Calu3 (cell line): ENCODE results near the gene IFNAR1. TPM values are rescaled to one million over a fixed set of nuclear protein-coding genes. Genes with fewer than 3 reads are reported as not detected.

Source experiments
- BruUV-seq: library from RNA; stranded (reverse); fragments of 400-500 nt; replicated peaks from 2 replicates; lab custom pipeline; 2021; lab: Mats Ljungman, UMichigan
- CTCF ChIA-PET: fragments of 300-600 bp; sonication (Branson Sonifier 250); formaldehyde crosslinking; loops from one replicate; lab custom pipeline; 2022; ENCODE audit warnings: antibody characterized with exemption; lab: Charles Lee
- DNase-seq: peaks from one replicate; pipeline ENCODE4 v3.0.0; 2022
- H3K27ac Mint-ChIP-seq: one replicate; pipeline ENCODE4 v1.8.0; 2022; ENCODE audit warnings: mixed read lengths; ENCODE audit not compliant: unreplicated experiment
- H3K27me3 Mint-ChIP-seq: one replicate; pipeline ENCODE4 v1.8.0; 2022; ENCODE audit warnings: mixed read lengths; ENCODE audit not compliant: unreplicated experiment
- H3K36me3 Mint-ChIP-seq: one replicate; pipeline ENCODE4 v1.8.0; 2022; ENCODE audit warnings: mild to moderate bottlenecking, moderate library complexity, mixed read lengths; ENCODE audit not compliant: insufficient read depth, unreplicated experiment
- H3K4me1 Mint-ChIP-seq: one replicate; pipeline ENCODE4 v1.8.0; 2022; ENCODE audit warnings: mild to moderate bottlenecking, low read depth, mixed read lengths; ENCODE audit not compliant: unreplicated experiment
- H3K4me3 Mint-ChIP-seq: one replicate; pipeline ENCODE4 v1.8.0; 2022; ENCODE audit warnings: mild to moderate bottlenecking, low read depth, moderate library complexity, mixed read lengths; ENCODE audit not compliant: unreplicated experiment
- H3K9me3 Mint-ChIP-seq: one replicate; pipeline ENCODE4 v1.8.0; 2022; ENCODE audit warnings: low read depth, mixed read lengths; ENCODE audit not compliant: unreplicated experiment
- intact Hi-C: fragments of 100-400 bp; cut with micrococcal nuclease; formaldehyde crosslinking; loops from one replicate; pipeline ENCODE4 v1.10.0; 2022; ENCODE audit not compliant: unreplicated experiment
- total RNA-seq: library from RNA; stranded (reverse); gene quantifications from 2 replicates; pipeline ENCODE4 v1.2.3, GENCODE V29; 2022
- TF ChIP-seq, protein P1 (sequence below): fragments of 200-600 bp; IDR thresholded peaks from one replicate; pipeline ENCODE4 v1.8.0; 2022; ENCODE audit warnings: antibody characterized with exemption; ENCODE audit not compliant: unreplicated experiment

Gene IFNAR1
- total RNA-seq, 1 experiment from 2014 or later = 35.2 TPM

DNA sequence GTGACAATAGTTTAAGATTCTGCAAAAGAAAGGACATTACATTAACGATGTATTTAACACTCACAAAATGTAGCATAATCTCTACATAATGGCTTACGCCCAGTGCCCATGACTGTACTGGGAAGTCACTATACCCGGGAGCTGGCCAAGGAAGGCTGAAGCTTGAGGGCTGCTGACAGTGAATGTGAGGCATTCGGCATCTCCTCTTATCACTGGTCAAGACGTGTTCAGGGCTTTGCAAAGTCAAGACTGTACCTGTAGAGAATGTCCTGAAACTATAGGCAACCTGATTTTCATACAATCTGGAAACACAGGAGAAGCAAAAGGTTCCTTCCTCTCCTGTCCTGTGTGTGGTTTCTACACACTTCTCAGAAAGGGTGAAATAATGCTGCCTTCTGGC, 65.7 kb downstream of the IFNAR1 start:
- Mint-ChIP-seq H3K27me3 (no peaks in the 10 kb centered on the region), H3K27ac (no peak overlapping the region), H3K4me3 (no peak overlapping the region), H3K9me3 (no peaks in the 10 kb centered on the region), H3K4me1 (no peaks in the 10 kb centered on the region), H3K36me3 (no peaks in the 10 kb centered on the region)
- DNase-seq = no peak
- intact Hi-C loops = no loop called here
- TF ChIP-seq, protein P1, sequence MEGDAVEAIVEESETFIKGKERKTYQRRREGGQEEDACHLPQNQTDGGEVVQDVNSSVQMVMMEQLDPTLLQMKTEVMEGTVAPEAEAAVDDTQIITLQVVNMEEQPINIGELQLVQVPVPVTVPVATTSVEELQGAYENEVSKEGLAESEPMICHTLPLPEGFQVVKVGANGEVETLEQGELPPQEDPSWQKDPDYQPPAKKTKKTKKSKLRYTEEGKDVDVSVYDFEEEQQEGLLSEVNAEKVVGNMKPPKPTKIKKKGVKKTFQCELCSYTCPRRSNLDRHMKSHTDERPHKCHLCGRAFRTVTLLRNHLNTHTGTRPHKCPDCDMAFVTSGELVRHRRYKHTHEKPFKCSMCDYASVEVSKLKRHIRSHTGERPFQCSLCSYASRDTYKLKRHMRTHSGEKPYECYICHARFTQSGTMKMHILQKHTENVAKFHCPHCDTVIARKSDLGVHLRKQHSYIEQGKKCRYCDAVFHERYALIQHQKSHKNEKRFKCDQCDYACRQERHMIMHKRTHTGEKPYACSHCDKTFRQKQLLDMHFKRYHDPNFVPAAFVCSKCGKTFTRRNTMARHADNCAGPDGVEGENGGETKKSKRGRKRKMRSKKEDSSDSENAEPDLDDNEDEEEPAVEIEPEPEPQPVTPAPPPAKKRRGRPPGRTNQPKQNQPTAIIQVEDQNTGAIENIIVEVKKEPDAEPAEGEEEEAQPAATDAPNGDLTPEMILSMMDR = no peak
- BruUV-seq = no TSS peak
- CTCF ChIA-PET = no interaction called here

DNA sequence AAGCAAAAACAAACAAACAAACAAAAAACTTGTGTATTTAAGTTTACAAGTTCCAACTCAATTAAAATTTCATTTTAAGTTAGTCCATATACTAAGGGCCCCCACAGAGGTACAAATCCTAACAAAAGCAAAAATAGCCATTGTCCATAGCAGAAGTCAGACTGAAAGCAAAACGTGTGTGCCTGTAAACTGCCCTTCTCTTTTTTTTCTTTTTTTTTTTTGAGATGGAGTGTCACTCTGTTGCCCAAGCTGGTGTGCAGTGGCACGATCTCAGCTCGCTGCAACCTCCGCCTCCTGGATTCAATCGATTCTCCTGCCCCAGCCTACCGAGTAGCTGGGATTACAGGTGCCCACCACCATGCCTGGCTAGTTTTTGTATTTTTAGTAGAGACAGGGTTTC, 66.9 kb downstream of the IFNAR1 start:
- H3K27ac Mint-ChIP-seq = no peak overlapping the region
- TF ChIP-seq, protein P1 = no peak
- DNase-seq = no peak
- H3K27me3 Mint-ChIP-seq = no peaks in the 10 kb centered on the region
- intact Hi-C loops = no loop called here
- CTCF ChIA-PET = no interaction called here
- no peak overlapping the region for H3K4me3 Mint-ChIP-seq
- no peaks in the 10 kb centered on the region for H3K36me3 Mint-ChIP-seq
- BruUV-seq = no TSS peak
- H3K9me3 Mint-ChIP-seq = no peaks in the 10 kb centered on the region
- H3K4me1 Mint-ChIP-seq = no peaks in the 10 kb centered on the region

DNA sequence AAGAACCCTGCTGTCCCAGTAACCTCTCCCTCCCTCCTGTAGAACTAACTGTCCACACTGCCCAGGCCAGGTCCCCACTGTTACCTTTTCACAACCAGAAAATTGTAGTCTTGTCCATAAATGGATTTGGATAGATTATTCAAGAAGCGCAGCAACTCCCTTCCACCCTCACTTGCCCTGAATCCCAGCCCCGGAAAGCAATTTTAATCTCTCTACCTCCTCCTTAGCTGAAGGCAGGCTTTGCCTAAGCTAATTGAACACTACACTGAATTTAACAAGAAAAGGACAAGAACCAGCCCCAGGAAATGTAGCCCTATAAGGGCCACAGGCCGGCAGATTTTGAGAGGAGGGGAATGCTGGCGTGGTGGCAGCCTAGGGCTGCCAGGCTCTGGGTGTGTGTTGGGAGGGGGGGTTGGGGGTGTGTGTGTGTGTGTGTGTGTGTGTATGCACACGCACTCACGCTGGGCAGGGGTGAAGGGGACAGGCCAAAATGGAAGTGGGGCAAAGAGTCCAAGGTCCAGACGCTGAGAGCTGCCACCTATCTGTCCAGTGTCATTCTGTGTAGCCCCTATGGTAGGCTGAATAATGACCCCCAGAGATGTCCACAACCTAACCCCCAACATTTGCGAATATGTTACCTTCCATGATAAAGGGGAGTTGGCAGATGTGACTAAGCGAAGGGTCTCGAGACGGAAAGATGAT, 67.7 kb downstream of the IFNAR1 start:
- Mint-ChIP-seq H3K4me1 (no peaks in the 10 kb centered on the region), H3K27me3 (no peaks in the 10 kb centered on the region), H3K36me3 (no peaks in the 10 kb centered on the region), H3K9me3 (no peaks in the 10 kb centered on the region), H3K4me3 (no peak overlapping the region), H3K27ac (no peak overlapping the region)
- no peak for DNase-seq
- CTCF ChIA-PET = no interaction called here
- TF ChIP-seq, protein P1 = no peak
- no TSS peak for BruUV-seq
- intact Hi-C loops = no loop called here

DNA sequence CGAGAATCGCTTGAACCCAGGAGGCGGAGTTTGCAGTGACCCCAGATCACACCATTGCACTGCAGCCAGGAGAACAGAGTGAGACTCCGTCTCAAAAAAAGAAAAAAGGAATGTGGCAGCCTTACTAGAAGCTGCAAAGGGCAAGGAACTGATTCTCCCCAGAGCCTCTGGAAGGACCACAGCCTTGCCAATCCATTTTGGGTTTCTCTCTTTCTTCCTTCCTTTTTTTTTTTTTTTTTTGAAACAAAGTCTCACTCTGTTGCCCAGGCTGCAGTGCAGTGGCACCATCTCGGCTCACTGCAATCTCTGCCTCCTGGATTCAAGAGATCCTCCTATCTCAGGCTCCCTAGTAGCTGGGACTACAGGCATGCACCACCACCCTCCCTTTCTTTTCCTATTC, 68.6 kb downstream of the IFNAR1 start:
- Mint-ChIP-seq H3K4me3 (no peak overlapping the region), H3K27ac (no peak overlapping the region), H3K9me3 (no peaks in the 10 kb centered on the region), H3K27me3 (no peaks in the 10 kb centered on the region), H3K36me3 (no peaks in the 10 kb centered on the region), H3K4me1 (no peaks in the 10 kb centered on the region)
- no peak for DNase-seq
- CTCF ChIA-PET = no interaction called here
- intact Hi-C loops = no loop called here
- no TSS peak for BruUV-seq
- TF ChIP-seq, protein P1 = no peak
